ENCODE measurements around the gene HSD17B8. TPM values are rescaled to one million over a fixed set of nuclear protein-coding genes. Genes with fewer than 3 reads are reported as not detected.

The HSD17B8 gene
- total RNA-seq, 3 donors from 2014 or later (not counting 1 experiment from before 2014, with no cell fraction given) = 5.4 to 7.7 (median 6.8) TPM

DNA sequence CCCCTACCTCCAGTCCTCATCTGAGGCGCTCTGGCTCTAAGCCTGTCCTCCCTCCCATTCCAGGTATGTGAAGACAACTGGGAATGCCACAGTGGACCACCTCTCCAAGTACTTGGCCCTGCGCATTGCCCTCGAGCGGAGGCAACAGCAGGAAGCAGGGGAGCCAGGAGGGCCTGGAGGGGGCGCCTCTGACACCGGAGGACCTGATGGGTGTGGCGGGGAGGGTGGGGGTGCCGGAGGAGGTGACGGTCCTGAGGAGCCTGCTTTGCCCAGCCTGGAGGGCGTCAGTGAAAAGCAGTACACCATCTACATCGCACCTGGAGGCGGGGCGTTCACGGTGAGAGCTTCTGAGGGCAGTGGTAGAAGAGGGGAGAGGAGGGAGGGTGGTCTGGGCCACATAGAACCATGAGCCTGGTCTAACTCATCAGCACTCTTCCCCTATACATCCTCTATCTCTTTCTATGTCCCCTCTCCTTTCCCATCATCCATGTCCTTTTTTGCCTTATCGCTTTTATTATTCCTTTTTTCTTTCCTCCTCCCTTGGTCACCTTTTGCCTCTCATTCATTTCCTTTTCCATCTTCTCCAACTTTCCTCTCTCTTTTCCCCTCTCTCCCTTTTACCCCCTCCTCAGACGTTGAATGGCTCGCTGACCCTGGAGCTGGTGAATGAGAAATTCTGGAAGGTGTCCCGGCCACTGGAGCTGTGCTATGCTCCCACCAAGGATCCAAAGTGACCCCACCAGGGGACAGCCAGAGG is 7.4 kb downstream of the HSD17B8 start:
- Mint-ChIP-seq H3K9me3 (no peaks in the 10 kb centered on the region), H3K4me3 (peak overlapping the region; percentile 41), H3K4me1 (peaks cover 24 to 44% of the 10 kb centered on the region in 2 donors), H3K27ac (no peak overlapping the region), H3K27me3 (ENCODE audit: low read depth in 2 of 2) (peaks cover 26 to 29% of the 10 kb centered on the region in 2 donors), H3K36me3 (no peaks in the 10 kb centered on the region)
- TF ChIP-seq, protein P1, sequence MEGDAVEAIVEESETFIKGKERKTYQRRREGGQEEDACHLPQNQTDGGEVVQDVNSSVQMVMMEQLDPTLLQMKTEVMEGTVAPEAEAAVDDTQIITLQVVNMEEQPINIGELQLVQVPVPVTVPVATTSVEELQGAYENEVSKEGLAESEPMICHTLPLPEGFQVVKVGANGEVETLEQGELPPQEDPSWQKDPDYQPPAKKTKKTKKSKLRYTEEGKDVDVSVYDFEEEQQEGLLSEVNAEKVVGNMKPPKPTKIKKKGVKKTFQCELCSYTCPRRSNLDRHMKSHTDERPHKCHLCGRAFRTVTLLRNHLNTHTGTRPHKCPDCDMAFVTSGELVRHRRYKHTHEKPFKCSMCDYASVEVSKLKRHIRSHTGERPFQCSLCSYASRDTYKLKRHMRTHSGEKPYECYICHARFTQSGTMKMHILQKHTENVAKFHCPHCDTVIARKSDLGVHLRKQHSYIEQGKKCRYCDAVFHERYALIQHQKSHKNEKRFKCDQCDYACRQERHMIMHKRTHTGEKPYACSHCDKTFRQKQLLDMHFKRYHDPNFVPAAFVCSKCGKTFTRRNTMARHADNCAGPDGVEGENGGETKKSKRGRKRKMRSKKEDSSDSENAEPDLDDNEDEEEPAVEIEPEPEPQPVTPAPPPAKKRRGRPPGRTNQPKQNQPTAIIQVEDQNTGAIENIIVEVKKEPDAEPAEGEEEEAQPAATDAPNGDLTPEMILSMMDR (IDR thresholded peaks at IDR 0.05) = no peak
- DNase-seq = no peak
- 92% methylated on average over 17 of the region's 18 CpGs for WGBS (ENCODE audit: insufficient coverage)
- Histone ChIP-seq H3K4me3 (ENCODE audit: low read length) (no peak overlapping the region), H3K4me1 (ENCODE audit: control insufficient read depth, insufficient read depth, low read length) (peaks cover 26% of the 10 kb centered on the region), H3K9me3 (ENCODE audit: control insufficient read depth, insufficient read depth, low read length) (no peaks in the 10 kb centered on the region), H3K27ac (ENCODE audit: low read length) (no peak overlapping the region), H3K36me3 (ENCODE audit: control insufficient read depth, insufficient read depth, low read length) (no peaks in the 10 kb centered on the region), H3K27me3 (ENCODE audit: control insufficient read depth, insufficient read depth, low read length) (peaks cover 17% of the 10 kb centered on the region)
- intact Hi-C loops (cut with micrococcal nuclease) = no loop called here
- ATAC-seq = no peak

- Mint-ChIP-seq H3K9me3 (no peaks in the 10 kb centered on the region), H3K4me1 (peaks cover 24 to 41% of the 10 kb centered on the region in 2 donors), H3K27ac (no peak overlapping the region), H3K36me3 (no peaks in the 10 kb centered on the region), H3K4me3 (peak overlapping the region; percentile 18), H3K27me3 (ENCODE audit: low read depth in 2 of 2) (peaks cover 29 to 36% of the 10 kb centered on the region in 2 donors)
- intact Hi-C loops (cut with micrococcal nuclease) = no loop called here
- WGBS (ENCODE audit: insufficient coverage) = 7% methylated on average over 5 of the region's 6 CpGs
- Histone ChIP-seq H3K27me3 (ENCODE audit: control insufficient read depth, insufficient read depth, low read length) (peaks cover 17% of the 10 kb centered on the region), H3K4me3 (ENCODE audit: low read length) (no peak overlapping the region), H3K4me1 (ENCODE audit: control insufficient read depth, insufficient read depth, low read length) (peaks cover 19% of the 10 kb centered on the region), H3K36me3 (ENCODE audit: control insufficient read depth, insufficient read depth, low read length) (no peaks in the 10 kb centered on the region), H3K27ac (ENCODE audit: low read length) (no peak overlapping the region), H3K9me3 (ENCODE audit: control insufficient read depth, insufficient read depth, low read length) (no peaks in the 10 kb centered on the region)
- TF ChIP-seq, protein P1 (IDR thresholded peaks at IDR 0.05) = no peak
- DNase-seq = no peak
- ATAC-seq = no peak
These were observed 8.4 kb downstream of the HSD17B8 start for GRCh38 chr6:33212857-33213165.

GRCh38 chr6:33213166-33213988 is 8.9 kb downstream of the HSD17B8 start:
- intact Hi-C loops (cut with micrococcal nuclease) = no loop called here
- H3K27me3 Mint-ChIP-seq (ENCODE audit: low read depth in 2 of 2) = peaks cover 32 to 41% of the 10 kb centered on the region in 2 donors
- Histone ChIP-seq H3K36me3 (ENCODE audit: control insufficient read depth, insufficient read depth, low read length) (no peaks in the 10 kb centered on the region), H3K27me3 (ENCODE audit: control insufficient read depth, insufficient read depth, low read length) (peaks cover 17% of the 10 kb centered on the region), H3K27ac (ENCODE audit: low read length) (no peak overlapping the region), H3K4me1 (ENCODE audit: control insufficient read depth, insufficient read depth, low read length) (peaks cover 16% of the 10 kb centered on the region), H3K4me3 (ENCODE audit: low read length) (no peak overlapping the region), H3K9me3 (ENCODE audit: control insufficient read depth, insufficient read depth, low read length) (no peaks in the 10 kb centered on the region)
- peak overlapping the region; percentile 58 for H3K4me3 Mint-ChIP-seq
- DNase-seq (peak in 1 of 2 donors; percentile 42), ATAC-seq (peak in 2 of 3 donors; percentile 13 to 32)
- WGBS (ENCODE audit: insufficient coverage) = 1% methylated on average over 39 of the region's 43 CpGs
- H3K36me3 Mint-ChIP-seq = no peaks in the 10 kb centered on the region
- H3K27ac Mint-ChIP-seq = no peak overlapping the region
- no peaks in the 10 kb centered on the region for H3K9me3 Mint-ChIP-seq
- peaks cover 24 to 39% of the 10 kb centered on the region in 2 donors for H3K4me1 Mint-ChIP-seq
- TF ChIP-seq, protein P1 (IDR thresholded peaks at IDR 0.05) = no peak

Data from natural killer cell (primary cell).